ENCODE data around the gene PANK2. TPM values are rescaled to one million over a fixed set of nuclear protein-coding genes. Genes with fewer than 3 reads are reported as not detected.

Gene PANK2
- total and polyA plus RNA-seq, 4 donors = 24.6 to 46.2 (median 34.4) TPM

GRCh38 chr20:3922983-3923339 lies 33.8 kb downstream of the PANK2 start:
- H3K9me3 ChIP-seq (ENCODE audit: control insufficient read depth in 4 of 4, insufficient read depth in 3 of 4, low read length in 3 of 4) = no peaks in the 10 kb centered on the region
- no peak for ATAC-seq (ENCODE audit: insufficient read depth, low FRiP score)
- peaks cover 8 to 39% (median 27%) of the 10 kb centered on the region in 4 donors for H3K36me3 ChIP-seq (ENCODE audit: control insufficient read depth in 4 of 4, insufficient read depth in 4 of 4, low read length in 4 of 4)
- TF ChIP-seq CTCF (IDR thresholded peaks at IDR 0.05; ENCODE audit: control extremely low read depth, extremely low read depth) = no peak
- WGBS, 2 donors = 87 to 88% methylated on average over 4 of the region's 4 CpGs
- no peaks in the 10 kb centered on the region for H3K27me3 ChIP-seq (ENCODE audit: control insufficient read depth in 3 of 3, insufficient read depth in 3 of 3, low read length in 2 of 3)
- no peak overlapping the region for H3K4me3 ChIP-seq
- no peak overlapping the region for H3K27ac ChIP-seq (ENCODE audit: low read depth in 1 of 2, low read length in 1 of 2)
- peaks cover 0 to 7% (median 0%) of the 10 kb centered on the region in 5 donors for H3K4me1 ChIP-seq (ENCODE audit: control insufficient read depth in 5 of 5, insufficient read depth in 5 of 5, low read length in 5 of 5)
- no peak overlapping the region for H3K9ac ChIP-seq (ENCODE audit: insufficient read depth in 1 of 2, low read length in 2 of 2)
- DNase-seq = no peak

GRCh38 chr20:3923818-3924217 lies 34.6 kb downstream of the PANK2 start:
- WGBS, 2 donors = 69 to 74% methylated on average over 2 of the region's 2 CpGs

GRCh38 chr20:3924304-3925112 lies 35.3 kb downstream of the PANK2 start:
- DNase-seq = no peak
- TF ChIP-seq CTCF (IDR thresholded peaks at IDR 0.05; ENCODE audit: control extremely low read depth, extremely low read depth) = no peak
- WGBS, 2 donors = 58 to 75% methylated on average over 13 of the region's 13 CpGs
- Histone ChIP-seq H3K4me3 (no peak overlapping the region), H3K9me3 (ENCODE audit: control insufficient read depth in 4 of 4, insufficient read depth in 3 of 4, low read length in 3 of 4) (no peaks in the 10 kb centered on the region), H3K27ac (ENCODE audit: low read depth in 1 of 2, low read length in 1 of 2) (peak overlapping the region in 1 of 2 donors; percentile 1), H3K4me1 (ENCODE audit: control insufficient read depth in 5 of 5, insufficient read depth in 5 of 5, low read length in 5 of 5) (peaks cover 0 to 5% (median 0%) of the 10 kb centered on the region in 5 donors), H3K27me3 (ENCODE audit: control insufficient read depth in 3 of 3, insufficient read depth in 3 of 3, low read length in 2 of 3) (no peaks in the 10 kb centered on the region), H3K9ac (ENCODE audit: insufficient read depth in 1 of 2, low read length in 2 of 2) (no peak overlapping the region), H3K36me3 (ENCODE audit: control insufficient read depth in 4 of 4, insufficient read depth in 4 of 4, low read length in 4 of 4) (peaks cover 0 to 32% (median 24%) of the 10 kb centered on the region in 4 donors)
- ATAC-seq (ENCODE audit: insufficient read depth, low FRiP score) = no peak

More at GRCh38 chr20:3923818-3924217, 34.6 kb downstream of the PANK2 start:
- Histone ChIP-seq H3K4me1 (ENCODE audit: control insufficient read depth in 5 of 5, insufficient read depth in 5 of 5, low read length in 5 of 5) (peaks cover 0 to 5% (median 0%) of the 10 kb centered on the region in 5 donors), H3K27ac (ENCODE audit: low read depth in 1 of 2, low read length in 1 of 2) (no peak overlapping the region), H3K27me3 (ENCODE audit: control insufficient read depth in 3 of 3, insufficient read depth in 3 of 3, low read length in 2 of 3) (no peaks in the 10 kb centered on the region), H3K4me3 (no peak overlapping the region), H3K9me3 (ENCODE audit: control insufficient read depth in 4 of 4, insufficient read depth in 3 of 4, low read length in 3 of 4) (no peaks in the 10 kb centered on the region), H3K36me3 (ENCODE audit: control insufficient read depth in 4 of 4, insufficient read depth in 4 of 4, low read length in 4 of 4) (peaks cover 2 to 32% (median 25%) of the 10 kb centered on the region in 4 donors), H3K9ac (ENCODE audit: insufficient read depth in 1 of 2, low read length in 2 of 2) (no peak overlapping the region)
- TF ChIP-seq CTCF (IDR thresholded peaks at IDR 0.05; ENCODE audit: control extremely low read depth, extremely low read depth) = no peak
- DNase-seq (no peak), ATAC-seq (ENCODE audit: insufficient read depth, low FRiP score) (no peak)
